Suppressor macrophage (primary cell): ENCODE data around the gene PGA3.
A peak's percentile ranks its signal among the peaks of the same experiment; 100 is the strongest.
"Not testable (repeated sequence)": the region's sequence is repeated elsewhere in the genome, so short reads cannot be mapped to it uniquely, and the experiment has no call there.

Source experiments
- DNase-seq, 4 experiments: peaks; one replicate each; pipeline ENCODE4 v3.0.0-alpha.2; 2020 to 2022

Gene PGA3

DNA sequence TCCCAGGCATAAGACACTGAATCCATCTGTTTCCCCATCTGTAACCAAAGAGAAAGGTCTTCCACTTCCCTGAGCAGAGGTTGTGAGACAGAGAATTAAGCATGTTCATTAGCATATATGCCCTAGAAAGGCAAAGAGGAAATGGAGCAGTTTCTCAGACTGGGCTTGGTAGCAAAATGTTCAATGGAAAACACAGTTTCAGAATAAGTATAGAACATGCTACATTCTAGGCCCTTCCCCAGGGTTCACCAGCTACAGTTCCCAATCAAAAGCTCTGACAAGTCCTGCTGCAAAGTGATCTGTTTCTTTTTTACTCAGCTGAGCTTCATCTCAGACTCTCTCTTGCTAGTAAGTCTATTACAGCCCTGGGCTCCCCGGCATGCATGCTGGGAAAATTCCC, 49.0 kb downstream of the PGA3 start:
- DNase-seq = not testable (repeated sequence)

DNA sequence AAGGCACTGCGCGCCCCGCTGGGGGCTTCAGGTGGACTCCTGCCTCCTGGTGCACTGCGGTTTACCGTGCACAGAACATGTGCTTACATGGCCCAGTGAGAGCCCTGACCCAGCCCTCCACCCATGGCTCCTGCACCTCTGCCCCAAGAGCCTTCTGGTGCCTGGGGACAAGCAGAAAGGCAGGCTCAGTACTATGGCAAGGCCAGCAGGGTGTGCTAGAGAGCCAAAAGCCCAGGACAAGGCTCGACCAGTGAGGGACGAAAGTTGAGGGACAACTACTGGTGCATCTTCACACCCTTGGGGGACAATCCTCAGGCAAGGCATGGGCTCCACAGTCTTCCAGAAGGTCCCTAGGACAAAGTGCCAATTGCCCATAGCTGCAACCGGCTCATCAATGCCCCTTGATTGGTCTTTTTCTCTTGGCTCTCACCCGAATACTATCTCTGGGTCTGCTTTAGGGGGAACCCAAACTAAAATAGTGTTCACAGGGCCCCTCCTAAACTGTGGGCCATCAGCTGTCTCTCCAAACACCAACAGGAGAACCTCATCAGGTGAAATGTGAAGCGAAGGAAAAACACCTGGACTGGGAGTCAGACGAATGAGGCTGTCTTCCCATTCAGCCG, 51.2 kb downstream of the PGA3 start:
- DNase-seq = peak; percentile 78 to 88 (median 84)

DNA sequence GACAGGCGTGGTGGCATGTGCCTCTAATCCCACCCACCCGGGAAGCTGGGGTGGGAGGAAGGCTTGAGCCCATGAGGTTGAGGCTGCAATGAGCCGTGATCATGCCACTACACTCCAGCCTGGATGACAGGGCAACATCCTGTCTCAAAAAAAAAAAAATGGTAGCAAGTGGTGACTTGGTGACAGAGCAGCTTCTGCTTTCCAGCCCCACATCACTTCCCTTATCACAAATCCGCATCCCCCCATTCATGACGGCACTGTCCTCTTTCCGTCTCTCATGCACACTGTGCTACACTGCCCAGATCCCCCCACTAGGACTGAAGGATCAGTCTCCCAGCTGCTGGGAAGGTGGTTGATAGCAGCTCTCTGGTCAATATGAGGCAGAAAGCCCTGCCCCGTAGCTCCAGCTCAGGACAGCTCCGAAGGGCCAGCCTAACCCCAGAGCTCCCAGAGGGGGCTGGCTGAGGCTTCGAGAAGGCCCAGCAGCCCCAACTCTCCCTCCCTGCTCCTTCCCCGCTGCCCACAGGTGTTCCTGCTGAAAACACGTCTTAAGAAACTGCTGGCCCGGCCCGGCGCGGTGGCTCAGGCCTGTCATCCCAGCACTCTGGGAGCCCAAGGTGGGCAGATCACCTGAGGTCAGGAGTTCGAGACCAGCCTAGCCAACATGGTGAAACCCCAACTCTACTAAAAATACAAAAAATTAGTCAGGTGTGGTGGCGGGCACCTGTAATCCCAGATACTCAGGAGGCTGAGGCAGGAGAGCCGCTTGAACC, 53.6 kb downstream of the PGA3 start:
- peak; percentile 72 to 88 (median 82) for DNase-seq

- DNase-seq = no peak
These were observed 55.2 kb downstream of the PGA3 start for GRCh38 chr11:61258546-61258945.

DNA sequence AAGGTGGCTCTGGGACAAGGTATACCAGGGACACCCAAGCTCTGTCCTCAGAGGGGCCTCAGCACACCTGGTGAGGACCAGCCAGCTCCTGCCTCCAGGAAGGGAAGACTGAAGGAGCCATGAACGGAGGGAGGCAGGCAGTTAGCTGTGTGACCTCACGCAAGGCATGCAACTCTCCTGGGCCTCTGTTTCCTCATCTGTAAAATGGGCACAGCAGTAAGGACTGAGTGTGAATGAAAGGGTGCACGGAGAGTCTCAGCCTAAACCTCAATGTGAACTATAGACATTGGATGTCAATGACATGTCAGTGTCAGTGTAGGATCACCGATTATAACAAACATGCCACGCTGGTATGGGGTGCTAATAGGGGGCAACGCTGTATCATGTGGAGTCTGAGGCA, 56.0 kb downstream of the PGA3 start:
- no peak for DNase-seq
